Measurements from ENCODE around the gene RBM23. TPM values are rescaled to one million over a fixed set of nuclear protein-coding genes. Genes with fewer than 3 reads are reported as not detected.
"Not testable (repeated sequence)": the region's sequence is repeated elsewhere in the genome, so short reads cannot be mapped to it uniquely, and the experiment has no call there.

The RBM23 gene
- total RNA-seq, 2 experiments from 2014 or later: 87.9 to 111 TPM

DNA sequence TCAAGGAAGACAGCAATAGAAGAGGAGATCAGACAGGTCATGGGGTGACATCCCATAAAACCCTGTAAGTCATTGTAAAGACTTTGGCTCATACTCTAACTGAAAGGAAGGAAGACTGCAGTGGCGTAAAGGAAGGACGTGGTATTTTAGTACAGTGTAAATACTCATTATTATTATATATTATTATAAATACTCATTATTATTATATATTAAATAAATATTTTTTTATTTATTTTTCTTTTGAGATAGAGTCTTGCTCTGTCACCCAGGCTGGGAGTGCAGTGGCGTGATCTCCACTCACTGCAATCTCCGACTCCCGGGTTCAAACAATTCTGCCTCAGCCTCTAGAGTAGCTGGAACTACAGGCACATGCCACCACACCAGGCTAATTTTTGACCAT lies 62.5 kb downstream of the RBM23 start:
- Histone ChIP-seq H3K4me3 (ENCODE audit: low read length) (no peak overlapping the region), H3K4me1 (ENCODE audit: insufficient read depth, low read length) (peaks cover 28% of the 10 kb centered on the region), H3K27me3 (ENCODE audit: control insufficient read depth in 1 of 2, insufficient read depth in 2 of 2, low read length in 2 of 2) (no peaks in the 10 kb centered on the region), H3K9me3 (ENCODE audit: control insufficient read depth in 1 of 2, insufficient read depth in 1 of 2, low read length in 2 of 2) (no peaks in the 10 kb centered on the region), H3K27ac (ENCODE audit: low read depth in 1 of 2, low read length in 2 of 2) (no peak overlapping the region), H3K36me3 (ENCODE audit: insufficient read depth, low read length) (no peaks in the 10 kb centered on the region)
- Mint-ChIP-seq H3K27ac (no peak overlapping the region), H3K36me3 (ENCODE audit: low read depth) (no peaks in the 10 kb centered on the region), H3K4me3 (peak overlapping the region; percentile 50), H3K9me3 (no peaks in the 10 kb centered on the region), H3K4me1 (ENCODE audit: low read depth) (peaks cover 36% of the 10 kb centered on the region), H3K27me3 (peaks cover 5% of the 10 kb centered on the region)
- TF ChIP-seq, protein P1, sequence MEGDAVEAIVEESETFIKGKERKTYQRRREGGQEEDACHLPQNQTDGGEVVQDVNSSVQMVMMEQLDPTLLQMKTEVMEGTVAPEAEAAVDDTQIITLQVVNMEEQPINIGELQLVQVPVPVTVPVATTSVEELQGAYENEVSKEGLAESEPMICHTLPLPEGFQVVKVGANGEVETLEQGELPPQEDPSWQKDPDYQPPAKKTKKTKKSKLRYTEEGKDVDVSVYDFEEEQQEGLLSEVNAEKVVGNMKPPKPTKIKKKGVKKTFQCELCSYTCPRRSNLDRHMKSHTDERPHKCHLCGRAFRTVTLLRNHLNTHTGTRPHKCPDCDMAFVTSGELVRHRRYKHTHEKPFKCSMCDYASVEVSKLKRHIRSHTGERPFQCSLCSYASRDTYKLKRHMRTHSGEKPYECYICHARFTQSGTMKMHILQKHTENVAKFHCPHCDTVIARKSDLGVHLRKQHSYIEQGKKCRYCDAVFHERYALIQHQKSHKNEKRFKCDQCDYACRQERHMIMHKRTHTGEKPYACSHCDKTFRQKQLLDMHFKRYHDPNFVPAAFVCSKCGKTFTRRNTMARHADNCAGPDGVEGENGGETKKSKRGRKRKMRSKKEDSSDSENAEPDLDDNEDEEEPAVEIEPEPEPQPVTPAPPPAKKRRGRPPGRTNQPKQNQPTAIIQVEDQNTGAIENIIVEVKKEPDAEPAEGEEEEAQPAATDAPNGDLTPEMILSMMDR (IDR thresholded peaks at IDR 0.05): no peak
- DNase-seq (no peak), ATAC-seq (ENCODE audit: poor library complexity) (no peak)
- ChIA-PET CTCF (interaction anchor here (1.1 to 6.7 kb wide), 2 partner anchors 33 to 34 kb away, joined by 3 to 67 read pairs; no protein-coding TSS in a partner anchor), POLR2A (interaction anchor here (1.1 to 4.3 kb wide), 3 partner anchors 15 to 286 kb away, joined by 3 to 23 read pairs (median 12); partner anchors contain the start of gene LRP10)
- intact Hi-C loops (cut with DNase I, micrococcal nuclease): loop anchor here in 1 of 2 experiments (5.0 to 10.0 kb wide), 2 partner anchors 46 to 992 kb away; no protein-coding TSS in a partner anchor

DNA sequence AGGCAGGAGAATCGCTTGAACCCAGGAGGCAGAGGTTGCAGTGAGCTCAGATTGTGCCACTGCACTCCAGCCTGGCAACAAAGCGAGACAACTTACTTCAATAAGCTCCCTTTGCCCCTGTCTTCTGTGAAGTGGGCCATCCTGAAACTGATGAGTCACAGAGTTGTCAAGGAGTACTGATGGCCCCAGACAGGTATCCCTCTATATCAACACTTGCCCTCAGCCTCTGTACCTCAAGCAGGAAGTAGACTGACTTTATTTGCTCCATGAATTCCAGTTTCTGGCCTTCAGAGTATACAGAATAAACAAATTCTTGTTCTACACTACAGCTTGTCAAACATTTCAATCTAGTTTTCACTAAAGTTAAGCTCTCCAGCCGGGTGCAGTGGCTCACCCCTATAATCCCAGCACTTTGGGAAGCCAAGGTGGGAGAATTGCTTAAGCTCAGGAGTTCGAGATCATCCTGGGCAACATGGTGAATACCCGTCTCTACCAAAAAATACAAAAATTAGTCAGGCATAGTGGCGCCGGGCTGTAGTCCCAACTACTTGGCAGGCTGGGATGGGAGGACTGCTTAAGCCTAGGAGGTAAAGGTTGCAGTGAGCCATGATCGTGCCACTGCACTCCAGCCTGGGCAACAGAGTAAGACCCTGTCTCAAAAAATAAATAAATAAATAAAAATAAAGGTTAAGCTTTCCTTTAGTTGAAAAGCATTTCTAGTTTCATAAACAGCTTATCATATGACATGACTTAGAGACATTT lies 63.8 kb downstream of the RBM23 start:
- Histone ChIP-seq H3K27ac (ENCODE audit: low read depth in 1 of 2, low read length in 2 of 2) (no peak overlapping the region), H3K36me3 (ENCODE audit: insufficient read depth, low read length) (no peaks in the 10 kb centered on the region), H3K9me3 (ENCODE audit: control insufficient read depth in 1 of 2, insufficient read depth in 1 of 2, low read length in 2 of 2) (no peaks in the 10 kb centered on the region), H3K4me3 (ENCODE audit: low read length) (no peak overlapping the region), H3K27me3 (ENCODE audit: control insufficient read depth in 1 of 2, insufficient read depth in 2 of 2, low read length in 2 of 2) (no peaks in the 10 kb centered on the region), H3K4me1 (ENCODE audit: insufficient read depth, low read length) (peaks cover 32% of the 10 kb centered on the region)
- intact Hi-C loops (cut with DNase I, micrococcal nuclease): loop anchor here (2.0 to 10.0 kb wide), 4 partner anchors 16 to 990 kb away; partner anchors contain the start of gene LRP10 (in 1 of the 2)
- no peaks in the 10 kb centered on the region for H3K9me3 Mint-ChIP-seq
- ATAC-seq (ENCODE audit: poor library complexity): no peak
- POLR2A ChIA-PET: interaction anchor here (1.0 to 4.3 kb wide), 4 partner anchors 16 to 284 kb away, joined by 3 to 23 read pairs (median 8); partner anchors contain the start of genes LRP10 and REM2
- no peak for DNase-seq
- no peak overlapping the region for H3K27ac Mint-ChIP-seq
- peaks cover 5% of the 10 kb centered on the region for H3K27me3 Mint-ChIP-seq
- CTCF ChIA-PET: interaction anchor here (1.3 to 6.7 kb wide), 4 partner anchors 31 to 284 kb away, joined by 3 to 67 read pairs (median 24); no protein-coding TSS in a partner anchor
- peaks cover 36% of the 10 kb centered on the region for H3K4me1 Mint-ChIP-seq (ENCODE audit: low read depth)
- H3K4me3 Mint-ChIP-seq: no peak overlapping the region
- H3K36me3 Mint-ChIP-seq (ENCODE audit: low read depth): no peaks in the 10 kb centered on the region
- TF ChIP-seq, protein P1 (IDR thresholded peaks at IDR 0.05): no peak

DNA sequence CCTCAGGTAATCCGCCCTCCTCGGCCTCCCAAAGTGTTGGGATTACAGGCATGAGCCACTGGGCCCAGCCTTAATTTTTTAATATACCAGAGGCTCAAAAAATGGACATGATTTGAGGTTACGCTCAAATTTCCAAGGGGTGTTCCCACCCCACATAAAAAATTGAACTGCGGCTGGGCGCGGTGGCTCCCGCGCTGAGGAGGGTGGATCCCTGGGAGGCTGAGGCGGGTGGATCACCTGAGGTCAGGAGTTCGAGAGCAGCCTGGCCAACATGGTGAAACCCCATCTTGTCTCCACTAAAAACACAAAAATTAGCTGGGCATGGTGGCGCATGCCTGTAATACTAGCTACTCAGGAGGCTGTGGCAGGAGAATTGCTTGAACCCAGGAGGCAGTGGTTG lies 64.7 kb downstream of the RBM23 start:
- H3K36me3 ChIP-seq (ENCODE audit: insufficient read depth, low read length); H3K4me3 Mint-ChIP-seq; ATAC-seq (ENCODE audit: poor library complexity); H3K27me3 Mint-ChIP-seq; H3K9me3 Mint-ChIP-seq; DNase-seq; H3K36me3 Mint-ChIP-seq (ENCODE audit: low read depth); H3K27me3 ChIP-seq (ENCODE audit: control insufficient read depth in 1 of 2, insufficient read depth in 2 of 2, low read length in 2 of 2); H3K27ac Mint-ChIP-seq; H3K9me3 ChIP-seq (ENCODE audit: control insufficient read depth in 1 of 2, insufficient read depth in 1 of 2, low read length in 2 of 2); H3K27ac ChIP-seq (ENCODE audit: low read depth in 1 of 2, low read length in 2 of 2); H3K4me3 ChIP-seq (ENCODE audit: low read length): not testable (repeated sequence)
- ChIA-PET POLR2A (interaction anchor here (3.1 to 4.3 kb wide), 2 partner anchors 17 to 283 kb away, joined by 12 to 23 read pairs; partner anchors contain the start of gene LRP10), CTCF (interaction anchor here (1.2 to 6.7 kb wide), 7 partner anchors 8 to 283 kb away, joined by 3 to 67 read pairs (median 11); partner anchors contain the start of gene MRPL52)
- intact Hi-C loops (cut with DNase I, micrococcal nuclease): loop anchor here (2.0 to 10.0 kb wide), 3 partner anchors 17 to 989 kb away; partner anchors contain the start of gene LRP10 (in 1 of the 2)
- peaks cover 36% of the 10 kb centered on the region for H3K4me1 Mint-ChIP-seq (ENCODE audit: low read depth)
- H3K4me1 ChIP-seq (ENCODE audit: insufficient read depth, low read length): peaks cover 29% of the 10 kb centered on the region
